Measurements from ENCODE around the gene GCSAML.
"Not testable (repeated sequence)": the region's sequence is repeated elsewhere in the genome, so short reads cannot be mapped to it uniquely, and the experiment has no call there.

The GCSAML gene

DNA sequence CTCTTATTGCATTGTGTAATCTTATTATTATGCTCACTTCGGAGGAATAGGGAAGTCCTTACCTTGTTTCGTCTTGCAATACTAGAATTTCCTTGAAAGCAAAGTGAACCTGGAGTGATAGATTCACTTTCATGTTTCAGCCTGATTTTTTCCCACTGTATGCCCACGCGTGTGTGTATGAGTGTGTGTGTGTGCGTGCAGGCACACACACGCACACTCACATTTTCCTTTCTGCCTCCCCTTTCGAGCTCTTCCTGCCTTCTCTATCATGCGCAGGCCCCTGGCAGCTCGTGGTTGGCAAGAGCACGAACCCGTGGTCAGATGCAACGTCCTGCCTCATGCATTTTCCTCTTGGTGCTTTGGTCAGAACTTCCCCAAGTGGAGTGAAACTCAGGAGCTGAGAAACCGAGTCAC, at the start of gene GCSAML:
Gene GCSAML (plus strand): TSS at position 366 of the 414 bp plus-strand sequence. CDS start 58 bp downstream, outside the sequence.
- DNase-seq = no peak

DNA sequence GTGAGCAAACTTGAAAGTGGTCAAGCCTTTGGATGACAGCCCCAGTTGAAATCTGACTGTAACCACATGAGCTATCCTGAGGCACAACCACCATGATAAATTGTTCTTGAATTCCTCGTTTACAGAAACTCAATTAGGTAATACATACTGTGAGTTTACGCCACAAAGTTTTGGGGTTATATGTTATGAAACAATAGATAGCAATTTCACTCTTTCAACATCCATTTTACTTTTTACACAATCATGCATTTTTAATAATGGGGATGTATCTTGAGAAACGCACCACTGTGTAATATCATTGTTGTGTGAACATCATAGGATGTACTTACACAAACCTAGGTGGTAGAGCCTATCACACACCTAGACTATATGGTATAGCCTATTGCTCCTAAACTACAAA, 48.1 kb upstream of the GCSAML start:
- no peak for DNase-seq

DNA sequence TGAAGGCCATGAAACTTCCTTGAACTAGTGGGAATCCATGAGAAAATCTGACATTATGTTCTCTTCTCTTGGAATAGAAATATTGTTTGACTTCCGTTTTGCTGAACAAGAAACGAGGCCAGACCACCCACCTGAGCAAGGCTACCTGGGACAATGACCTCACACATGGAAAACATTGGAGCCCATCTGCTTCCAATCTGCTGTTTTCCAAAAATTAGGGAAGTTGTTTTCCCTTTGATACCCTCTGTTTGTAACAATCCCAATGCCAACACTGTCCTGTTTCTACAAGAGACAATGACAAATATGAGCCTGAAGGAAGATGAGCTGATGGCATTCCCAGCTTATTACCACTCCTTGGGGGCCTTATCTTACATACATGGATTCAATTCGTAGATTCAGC, 42.1 kb upstream of the GCSAML start:
- DNase-seq = no peak

DNA sequence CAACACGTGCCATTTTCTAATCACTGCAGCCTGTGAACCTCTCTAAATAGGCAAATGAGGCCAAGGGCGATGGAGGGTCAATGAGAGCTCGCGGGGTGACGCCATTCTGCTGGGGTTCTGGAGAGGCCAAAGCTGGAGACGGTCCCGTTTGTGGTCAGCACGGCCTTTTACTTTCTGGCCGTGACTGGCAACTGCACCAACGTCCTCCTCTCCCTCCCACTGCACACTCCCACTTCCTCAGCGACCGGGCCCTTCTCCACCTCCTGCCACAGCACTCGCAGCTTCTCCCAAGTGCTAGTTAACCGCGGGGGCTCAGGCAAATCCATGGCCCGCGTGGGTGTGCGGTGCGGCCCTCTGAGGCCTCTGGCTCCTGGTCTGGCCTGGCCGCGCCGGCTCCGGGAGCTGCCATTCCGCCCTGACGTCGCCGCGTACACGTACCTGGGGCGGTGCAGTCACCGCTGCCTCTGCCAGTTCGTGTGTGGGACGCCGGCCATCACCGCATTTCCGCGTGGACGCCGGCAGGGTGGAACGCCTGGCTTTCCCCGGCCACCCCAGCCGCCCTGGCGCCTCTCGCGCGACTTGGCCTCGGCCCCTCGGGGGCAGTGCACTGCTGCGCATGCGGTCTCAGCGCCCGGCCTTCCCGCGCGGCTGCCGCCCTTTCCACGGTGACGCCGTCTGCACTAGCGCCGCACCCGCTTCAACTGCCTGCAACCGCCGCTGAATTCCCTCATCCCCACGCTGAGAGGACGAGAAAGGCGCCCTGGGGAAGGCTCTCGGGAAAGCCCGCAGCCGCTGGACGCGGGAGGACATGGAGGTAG, 30.9 kb upstream of the GCSAML start:
- peak; percentile 21 for DNase-seq

DNA sequence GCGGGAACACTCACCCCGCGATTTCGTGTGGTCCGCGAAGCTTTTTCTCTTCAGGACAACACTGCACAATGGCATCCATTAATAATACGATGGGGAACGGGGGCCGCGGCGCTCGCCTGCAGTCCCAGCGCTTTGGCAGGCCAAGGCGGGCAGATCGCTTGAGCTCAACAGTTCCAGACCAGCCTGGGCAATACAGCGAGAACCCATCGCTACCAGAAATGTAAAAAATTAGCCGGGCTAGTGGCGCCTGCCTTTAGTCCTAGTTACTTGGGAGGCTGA, 30.4 kb upstream of the GCSAML start:
- no peak for DNase-seq

DNA sequence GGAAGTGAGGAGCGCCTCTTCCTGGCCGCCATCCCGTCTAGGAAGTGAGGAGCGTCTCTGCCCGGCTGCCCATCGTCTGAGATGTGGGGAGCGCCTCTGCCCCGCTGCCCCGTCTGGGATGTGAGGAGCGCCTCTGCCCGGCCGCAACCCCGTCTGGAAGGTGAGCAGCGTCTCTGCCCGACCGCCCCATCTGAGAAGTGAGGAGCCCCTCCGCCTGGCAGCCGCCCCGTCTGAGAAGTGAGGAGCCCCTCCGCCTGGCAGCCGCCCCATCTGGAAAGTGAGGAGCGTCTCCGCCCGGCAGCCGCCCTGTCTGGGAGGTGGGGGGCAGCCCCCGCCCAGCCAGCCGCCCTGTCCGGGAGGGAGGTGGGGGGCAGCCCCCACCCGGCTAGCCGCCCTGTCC, 27.0 kb upstream of the GCSAML start:
- not testable (repeated sequence) for DNase-seq

DNA sequence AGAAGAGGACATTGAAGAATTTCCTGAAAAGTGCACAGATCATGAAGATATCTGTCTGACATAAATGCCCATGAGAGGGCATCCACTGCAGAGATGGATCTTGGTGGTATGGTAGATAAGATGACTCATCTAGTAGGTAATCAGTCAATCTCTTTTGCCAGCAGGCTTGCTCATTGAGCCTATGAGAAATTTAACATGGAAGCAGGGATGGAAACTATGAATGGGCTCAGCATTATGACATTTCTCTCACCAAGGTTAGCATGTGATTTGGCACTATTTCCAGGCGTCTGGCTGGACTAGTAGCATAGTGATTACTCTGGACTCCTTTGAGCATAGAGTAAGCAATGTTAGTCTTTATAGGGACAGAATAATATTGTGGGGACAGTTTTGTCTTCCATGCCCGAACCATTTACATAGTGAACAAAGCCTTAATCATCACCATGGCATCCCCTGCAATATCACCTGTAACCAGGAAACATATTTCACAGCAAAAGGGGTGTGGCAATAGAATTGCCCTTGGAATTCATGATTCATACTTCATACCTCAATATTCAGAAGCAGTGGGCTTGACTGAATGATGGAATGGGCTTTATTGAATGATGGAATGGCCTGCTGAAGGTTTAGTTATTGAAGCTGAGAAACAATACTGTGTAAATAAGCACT, 20.0 kb upstream of the GCSAML start:
- no peak for DNase-seq

DNA sequence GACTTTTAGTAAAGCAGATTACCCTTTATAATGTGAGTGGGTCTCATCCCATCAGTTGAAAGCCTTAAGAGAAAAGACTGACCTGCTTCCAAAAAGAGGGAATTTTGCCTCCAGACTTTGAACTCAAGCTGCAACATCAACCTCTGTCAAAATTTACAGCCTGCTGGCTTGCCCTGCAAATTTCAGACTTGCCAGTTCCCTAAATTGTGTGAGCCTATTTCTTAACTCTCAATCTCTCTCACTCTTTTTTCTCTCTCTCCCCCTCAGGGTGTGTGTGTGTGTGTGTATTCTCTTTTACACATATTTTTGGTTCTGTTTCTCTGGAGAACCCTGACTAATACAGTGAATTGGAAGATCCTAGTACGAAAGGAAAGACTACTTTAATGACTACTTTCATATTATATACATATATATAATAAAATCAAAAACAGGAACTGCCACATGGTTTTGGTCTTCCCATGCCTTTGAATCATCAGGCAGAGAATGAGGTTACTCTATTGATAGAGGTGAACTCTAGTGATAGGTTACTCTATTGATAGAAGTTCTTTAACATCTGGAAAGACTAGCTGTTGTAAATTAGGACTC, 19.1 kb upstream of the GCSAML start:
- DNase-seq = no peak

DNA sequence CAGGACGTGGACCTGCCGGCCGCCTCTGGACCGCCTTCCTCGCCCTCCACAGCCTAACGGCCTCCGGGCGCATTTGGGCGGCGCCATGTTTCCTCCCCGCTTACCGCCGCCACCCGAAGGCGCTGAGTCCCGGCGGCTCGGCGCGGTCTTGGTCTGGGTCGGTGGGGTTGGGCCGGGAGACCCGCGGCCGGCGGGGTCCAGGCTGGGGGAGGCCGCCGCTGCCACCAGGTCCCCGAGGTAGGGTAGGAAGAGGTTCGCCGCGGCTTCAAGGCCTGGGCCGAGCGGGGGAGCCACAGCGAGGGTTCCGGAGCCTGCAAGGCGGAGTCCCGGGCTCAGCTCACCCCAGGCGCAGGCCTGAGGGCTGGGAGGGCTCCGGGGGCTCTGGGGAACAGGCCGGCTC, 18.1 kb upstream of the GCSAML start:
- DNase-seq = no peak

DNA sequence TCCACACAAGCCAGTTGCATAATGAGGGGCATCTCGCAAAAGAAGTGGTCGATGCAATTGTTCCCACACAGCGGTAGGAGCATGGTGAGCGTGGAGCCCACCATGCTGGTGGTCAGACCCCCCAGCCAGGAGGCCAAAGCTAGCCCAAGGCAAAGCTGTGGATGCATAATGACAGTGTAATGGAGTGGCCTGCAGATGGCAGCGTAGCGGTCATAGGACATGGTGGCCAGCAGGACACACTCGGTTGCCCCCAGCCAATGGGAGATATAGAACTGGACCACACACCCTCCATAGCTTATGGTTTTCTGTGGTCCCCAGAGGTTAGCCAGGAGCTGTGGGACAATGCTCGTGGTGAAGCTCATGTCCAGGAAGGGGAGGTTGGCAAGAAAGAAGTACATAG, 17.0 kb upstream of the GCSAML start:
- no peak for DNase-seq

DNA sequence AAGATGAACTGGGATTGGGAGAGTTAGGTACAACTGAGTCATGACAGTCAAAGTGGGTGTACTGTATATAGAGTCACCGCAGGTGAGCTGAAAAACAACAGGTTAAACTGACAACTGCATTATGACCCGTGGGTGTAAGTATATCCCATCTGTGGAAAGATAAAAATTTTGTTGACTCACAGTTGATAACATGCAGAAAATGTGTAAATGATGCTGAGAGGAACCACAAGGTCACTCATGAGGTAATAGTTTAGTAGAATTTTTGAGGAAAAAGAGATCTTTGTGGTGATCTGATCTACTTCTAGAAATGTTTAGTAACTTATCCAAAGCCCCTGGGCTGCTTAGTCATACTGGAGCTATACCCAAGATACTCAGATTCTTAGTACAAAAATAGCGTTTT, 13.5 kb upstream of the GCSAML start:
- no peak for DNase-seq

DNA sequence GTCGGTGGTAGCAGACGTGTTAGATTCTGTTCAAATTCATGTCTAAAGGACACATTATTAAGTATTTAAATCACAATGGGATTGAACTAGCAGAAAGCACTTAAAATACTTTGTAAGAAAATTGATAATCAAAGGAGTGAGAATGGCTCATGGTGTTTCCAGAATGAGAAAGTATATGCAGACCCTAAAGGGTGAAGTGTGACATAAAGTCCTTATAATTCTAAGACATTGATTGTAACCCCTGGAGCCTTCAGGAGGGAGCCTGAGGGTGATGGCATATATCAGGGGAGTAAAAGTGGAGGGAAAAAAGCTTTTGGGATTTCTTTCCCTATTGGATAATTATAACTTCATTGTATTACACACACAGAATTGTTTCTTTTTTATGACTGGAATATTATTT, 12.6 kb upstream of the GCSAML start, which contains the start of gene OR2C3:
Gene OR2C3 (minus strand): TSS at position 101 of the 400 bp plus-strand sequence. CDS start 3,929 bp downstream, outside the sequence.
- DNase-seq = no peak

DNA sequence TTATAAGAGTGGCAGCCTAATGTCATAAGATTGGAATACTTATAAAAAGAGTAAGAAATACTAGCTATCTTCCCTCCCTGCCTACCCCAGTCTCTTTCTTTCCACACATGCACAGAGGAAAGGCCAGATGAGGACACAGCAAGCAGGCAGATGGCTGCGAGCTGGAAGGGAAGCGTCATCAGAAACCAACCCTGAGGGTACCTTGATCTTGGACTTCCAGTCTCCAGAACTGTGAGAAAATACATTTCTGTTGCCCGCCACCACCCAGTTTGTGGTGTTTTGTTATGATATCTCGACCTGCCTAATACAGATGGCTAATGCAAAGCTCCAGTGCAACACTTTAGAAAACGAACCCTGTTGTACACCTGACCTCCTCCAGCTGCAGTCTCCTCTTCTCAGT, 10.4 kb upstream of the GCSAML start:
- no peak for DNase-seq

DNA sequence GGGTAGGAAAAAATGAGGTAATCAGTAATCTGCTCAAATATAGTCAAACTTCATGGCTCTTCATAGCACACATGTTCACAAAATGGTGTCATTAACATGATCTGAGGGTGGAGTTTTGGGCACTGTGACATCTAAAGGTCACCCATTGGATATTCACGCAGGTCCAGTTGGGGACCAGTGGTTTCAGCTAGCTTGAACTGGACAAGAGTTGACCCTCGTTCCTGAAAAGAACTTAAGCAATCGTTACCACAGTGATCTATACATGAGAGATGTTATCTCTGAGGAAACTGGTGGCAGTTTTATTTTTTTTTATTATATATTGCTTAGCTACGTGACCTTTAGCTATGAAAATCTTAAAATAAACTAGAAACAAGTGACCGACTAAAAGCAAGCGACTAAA, 9.7 kb upstream of the GCSAML start:
- no peak for DNase-seq

DNA sequence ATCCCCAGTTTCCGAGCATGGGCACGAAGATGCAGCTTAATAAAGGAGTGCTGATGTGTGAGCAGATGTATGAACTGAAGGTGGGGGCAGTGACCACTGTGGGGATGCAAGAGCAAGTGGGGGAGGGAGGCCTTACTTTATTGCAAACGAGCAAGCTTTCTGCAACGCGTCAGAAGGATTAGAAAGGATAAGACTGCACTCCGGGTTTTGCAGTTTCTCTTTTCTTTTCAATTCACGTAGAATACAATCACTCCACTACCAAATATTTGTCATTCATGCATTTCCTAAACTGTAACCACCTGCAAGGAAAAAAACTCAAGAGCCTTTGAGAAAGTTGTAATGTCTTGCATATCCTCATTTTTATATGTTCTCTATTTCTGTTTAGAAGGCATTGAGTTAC, 8.4 kb upstream of the GCSAML start:
- no peak for DNase-seq

DNA sequence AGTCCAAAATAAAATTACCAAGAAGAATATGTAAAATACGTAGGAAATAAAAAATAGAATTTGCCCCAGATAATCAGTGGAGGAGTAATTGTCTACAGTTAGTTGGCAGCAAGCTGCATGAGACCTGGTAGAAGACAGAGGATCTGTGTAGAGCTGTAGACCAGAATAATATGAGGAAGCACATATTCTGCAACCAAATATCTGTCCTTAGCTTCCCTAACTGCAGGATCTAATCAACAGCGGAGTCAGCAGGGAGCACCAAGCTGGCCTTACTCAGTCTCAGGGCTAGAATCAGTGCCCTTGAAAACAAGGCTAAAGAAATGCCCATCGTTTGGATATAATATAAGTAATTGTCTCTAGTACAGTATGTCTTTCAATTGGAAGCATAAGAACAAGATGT, 6.1 kb upstream of the GCSAML start:
- DNase-seq = no peak

DNA sequence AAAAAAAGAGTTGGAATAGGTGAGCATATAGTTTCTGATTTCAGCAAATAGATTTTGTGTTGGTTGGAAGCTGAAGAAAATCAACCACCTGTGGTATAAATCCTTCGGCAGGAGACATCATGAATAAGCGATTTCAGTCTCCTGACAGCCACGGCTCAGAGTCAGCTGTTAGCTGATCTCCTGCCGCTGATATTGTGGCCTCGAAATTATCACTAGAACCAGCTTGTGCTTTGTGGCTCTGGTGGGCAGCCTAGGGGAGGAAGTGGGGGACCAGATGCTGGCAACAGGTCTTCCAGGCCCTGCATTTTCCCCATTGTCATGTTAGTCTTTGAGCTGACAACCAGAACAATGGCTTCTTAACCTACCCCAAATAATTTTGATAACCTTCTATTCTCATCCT, 842 bp upstream of the GCSAML start:
- peak; percentile 23 for DNase-seq

DNA sequence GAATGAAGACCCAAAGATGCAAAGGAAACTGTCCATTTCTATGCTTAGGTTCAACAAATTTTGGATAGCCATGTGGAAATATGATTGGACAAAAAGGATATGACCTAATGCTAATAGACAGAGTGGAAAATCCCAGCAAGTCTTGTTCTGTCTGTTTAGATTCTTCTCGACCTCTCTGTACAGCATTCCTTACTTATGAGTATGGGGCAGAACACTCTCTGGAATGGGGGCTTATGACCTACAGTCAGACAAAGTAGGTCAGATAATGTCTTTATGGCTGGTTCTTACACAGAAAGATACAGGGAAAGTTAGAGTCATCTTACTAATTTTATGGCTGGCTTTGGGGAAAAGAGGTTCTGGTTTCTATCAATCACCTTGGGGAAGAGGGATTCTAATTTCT, 2.8 kb downstream of the GCSAML start:
- DNase-seq = no peak

DNA sequence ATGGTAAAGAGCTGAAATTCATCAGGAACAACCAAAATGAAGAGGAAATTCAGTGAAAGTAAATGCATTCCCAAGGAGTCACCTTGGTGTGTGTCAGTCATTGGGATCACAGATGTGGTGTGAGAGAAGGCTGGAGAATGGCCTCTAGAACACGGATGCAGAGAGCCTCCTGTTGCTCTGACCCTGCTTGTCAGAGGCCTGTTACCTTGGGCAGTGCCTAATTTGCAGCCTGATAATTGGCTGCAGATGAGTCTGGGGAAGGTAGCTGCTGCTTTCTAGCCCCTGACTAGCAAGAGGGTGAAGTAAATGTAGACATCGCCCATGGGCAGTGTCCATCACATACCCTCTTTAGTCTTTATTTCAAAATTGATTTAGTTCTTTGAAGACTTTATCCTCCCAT, 3.3 kb downstream of the GCSAML start:
- DNase-seq = no peak

DNA sequence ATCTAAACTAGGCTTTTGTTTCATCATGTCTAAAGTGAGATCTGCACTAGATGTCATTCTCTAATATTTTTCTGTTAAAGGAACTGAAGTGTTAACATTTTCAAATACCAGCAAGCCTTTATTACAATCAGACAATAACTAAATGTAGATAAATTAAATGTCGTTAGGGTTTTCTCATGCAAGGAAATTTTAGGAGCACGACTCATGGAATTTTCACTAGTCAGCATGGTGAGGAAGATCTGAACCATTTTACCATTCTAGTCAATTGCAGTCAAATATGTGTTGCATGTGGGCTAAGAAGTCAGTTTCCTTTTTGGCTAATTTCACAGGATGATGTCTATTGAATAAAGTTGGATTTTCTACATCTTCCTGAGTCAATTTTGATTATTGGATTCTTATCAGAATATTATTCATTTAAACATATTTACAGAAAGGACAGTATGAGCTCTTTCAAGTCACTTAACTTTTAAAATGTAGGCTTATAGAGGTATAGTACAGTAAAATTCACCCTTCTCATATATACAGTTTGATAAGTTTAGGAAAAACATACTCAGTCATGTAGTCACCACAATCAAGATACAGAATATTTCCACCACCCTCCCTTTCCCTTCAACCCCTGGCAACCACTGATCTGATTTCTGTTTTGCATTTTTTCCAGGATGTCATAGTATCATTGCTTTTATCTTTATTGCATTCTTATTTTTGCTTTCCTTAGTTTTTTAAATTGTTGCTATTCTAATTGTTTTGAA, 9.2 kb downstream of the GCSAML start:
- no peak for DNase-seq

DNA sequence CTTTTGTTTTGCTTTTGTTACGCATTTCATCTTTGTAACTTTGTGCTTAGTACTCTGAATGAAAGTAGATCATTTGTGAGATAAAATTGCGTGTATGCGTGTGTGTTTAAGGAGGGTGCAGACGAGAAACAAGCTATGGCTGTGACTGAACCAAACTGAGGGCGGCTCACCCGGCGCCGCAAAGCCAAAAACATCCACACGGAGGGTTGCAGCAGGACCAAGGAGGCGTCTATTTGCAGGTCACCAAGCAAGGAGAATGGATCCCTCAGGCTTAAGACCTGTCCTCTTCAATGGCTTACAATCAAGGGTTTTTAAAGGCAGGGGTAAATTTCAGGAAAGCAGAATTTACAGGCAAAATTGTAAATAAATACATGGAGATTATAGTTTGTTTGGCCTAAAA, 12.8 kb downstream of the GCSAML start:
- no peak for DNase-seq

DNA sequence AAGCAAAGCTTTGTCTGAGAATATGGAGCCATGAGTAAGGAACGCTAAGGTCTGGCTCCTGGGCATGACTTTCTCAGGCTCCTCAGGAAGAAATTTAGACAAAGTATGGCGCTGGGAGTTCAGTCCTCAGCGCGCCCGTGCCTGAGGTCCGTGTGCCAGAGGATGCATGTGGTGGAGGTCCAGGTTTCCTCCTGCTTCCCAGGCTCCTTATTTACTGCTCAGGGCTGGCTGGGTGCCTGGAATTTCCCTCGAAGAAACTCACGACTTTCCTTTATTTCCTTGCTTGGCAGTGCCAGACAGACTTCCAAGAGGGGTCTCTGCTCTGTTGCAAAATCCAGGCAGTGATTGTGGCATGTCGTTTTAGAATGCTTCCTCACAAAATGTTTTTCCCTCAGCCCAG, 13.3 kb downstream of the GCSAML start:
- DNase-seq = no peak

DNA sequence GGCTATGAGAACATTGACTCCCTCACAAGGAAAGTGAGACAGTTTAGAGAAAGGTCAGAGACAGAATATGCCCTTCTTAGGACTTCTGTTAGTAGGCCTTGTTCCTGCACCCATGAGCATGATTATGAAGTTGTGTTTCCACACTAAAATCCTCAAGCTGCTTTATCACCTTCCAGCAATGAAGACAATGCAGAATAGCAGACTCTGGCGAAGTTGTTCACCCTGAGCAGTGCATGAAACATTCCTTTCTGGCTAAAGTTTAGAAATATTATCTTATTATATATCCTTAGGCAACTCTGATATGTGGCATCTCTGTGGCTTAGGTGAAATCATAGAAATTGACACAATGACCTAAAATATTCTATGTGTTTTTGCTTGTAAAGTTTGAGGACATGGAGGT, 25.3 kb downstream of the GCSAML start:
- DNase-seq = no peak

DNA sequence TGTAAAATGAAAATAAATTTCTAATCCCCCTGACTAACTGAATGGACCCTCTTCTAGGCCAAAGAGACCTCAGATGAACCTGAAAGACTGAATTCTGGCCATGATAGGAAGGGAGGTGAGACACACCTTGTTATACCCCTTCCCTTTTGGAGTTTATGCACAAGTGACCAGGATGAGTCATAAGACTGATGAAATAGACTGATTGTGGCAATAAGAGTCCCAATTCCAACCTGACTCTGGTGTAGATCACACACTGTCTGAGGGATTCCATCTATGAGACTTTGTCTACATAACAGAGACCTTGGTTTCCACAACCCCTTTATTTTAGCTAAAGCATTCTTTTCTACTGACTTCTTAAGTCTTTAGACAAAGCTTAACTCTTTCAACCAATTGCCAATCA, 25.7 kb downstream of the GCSAML start:
- DNase-seq = no peak
